Naive thymus-derived CD4-positive, alpha-beta T cell (primary cell): ENCODE measurements around the gene TRPM5. TPM values are rescaled to one million over a fixed set of nuclear protein-coding genes. Genes with fewer than 3 reads are reported as not detected.

Source experiments
- ATAC-seq: fragments of 150-1000 bp; cut with Tn5 transposase; 2 replicates; pipeline ENCODE4 v1.10.0; 2021; ENCODE audit warnings: mild to moderate bottlenecking, moderate library complexity
- CTCF ChIA-PET: fragments of 350-600 bp; sonication (Branson Sonifier 250); formaldehyde crosslinking; loops from one replicate; lab custom pipeline; 2021; ENCODE audit warnings: antibody characterized with exemption; lab: Charles Lee
- POLR2A ChIA-PET: fragments of 350-600 bp; sonication (Branson Sonifier 250); formaldehyde crosslinking; loops from one replicate; lab custom pipeline; 2021; ENCODE audit warnings: antibody characterized with exemption, inconsistent platforms; lab: Charles Lee
- DNase-seq, 9 donors: peaks; one replicate each; pipeline versions ENCODE4 v3.0.0 to v3.0.0-alpha.2; 2020 to 2022; ENCODE audit warnings: mixed read lengths in 1 of 9
- H3K27ac ChIP-seq: one replicate; pipeline ENCODE4 v1.7.0; 2013; ENCODE audit warnings: mild to moderate bottlenecking, low read depth, low read length, moderate library complexity
- H3K27me3 ChIP-seq, 2 donors: one replicate each; pipeline ENCODE4 v1.7.0; 2013; ENCODE audit warnings: low read length in 2 of 2, mild to moderate bottlenecking in 2 of 2, moderate library complexity in 2 of 2; ENCODE audit not compliant: control insufficient read depth in 2 of 2, insufficient read depth in 2 of 2
- H3K36me3 ChIP-seq, 3 experiments: 1 replicate in 2 of 3; 2 replicates in 1 of 3; pipeline ENCODE4 v1.7.0; 2013; ENCODE audit warnings: low read length in 3 of 3, mild to moderate bottlenecking in 3 of 3, moderate library complexity in 1 of 3; ENCODE audit not compliant: insufficient read depth in 3 of 3, control insufficient read depth in 2 of 3
- H3K4me1 ChIP-seq, 2 donors: one replicate each; pipeline ENCODE4 v1.7.0; 2013; ENCODE audit warnings: low read length in 2 of 2, mild to moderate bottlenecking in 2 of 2, moderate library complexity in 1 of 2; ENCODE audit not compliant: control insufficient read depth in 2 of 2, insufficient read depth in 2 of 2
- H3K4me3 ChIP-seq: 2 replicates; pipeline ENCODE4 v1.7.0; 2013; ENCODE audit warnings: mild to moderate bottlenecking, low read length
- H3K9me3 ChIP-seq, 3 experiments: 1 replicate in 2 of 3; 2 replicates in 1 of 3; pipeline ENCODE4 v1.7.0; 2013; ENCODE audit warnings: low read length in 3 of 3; ENCODE audit not compliant: control insufficient read depth in 2 of 3
- H3K27ac Mint-ChIP-seq, 9 donors: one replicate each; pipeline ENCODE4 v1.8.0; 2020 to 2022; ENCODE audit warnings: mixed read lengths in 9 of 9, mild to moderate bottlenecking in 8 of 9, moderate library complexity in 5 of 9, inconsistent platforms in 2 of 9
- H3K27me3 Mint-ChIP-seq, 5 donors: one replicate each; pipeline ENCODE4 v1.8.0; 2021 to 2022; ENCODE audit warnings: mixed read lengths in 5 of 5, mild to moderate bottlenecking in 1 of 5
- H3K36me3 Mint-ChIP-seq, 5 donors: one replicate each; pipeline ENCODE4 v1.8.0; 2020 to 2022; ENCODE audit warnings: mixed read lengths in 5 of 5, mild to moderate bottlenecking in 3 of 5, inconsistent platforms in 1 of 5
- H3K4me1 Mint-ChIP-seq, 7 donors: one replicate each; pipeline ENCODE4 v1.8.0; 2020 to 2022; ENCODE audit warnings: mixed read lengths in 7 of 7, mild to moderate bottlenecking in 3 of 7, inconsistent platforms in 1 of 7
- H3K4me3 Mint-ChIP-seq, 10 donors: one replicate each; pipeline ENCODE4 v1.8.0; 2020 to 2022; ENCODE audit warnings: mild to moderate bottlenecking in 10 of 10, mixed read lengths in 10 of 10, moderate library complexity in 6 of 10, inconsistent platforms in 2 of 10
- H3K9me3 Mint-ChIP-seq, 11 donors: one replicate each; pipeline ENCODE4 v1.8.0; 2020 to 2022; ENCODE audit warnings: mixed read lengths in 11 of 11, mild to moderate bottlenecking in 4 of 11, inconsistent platforms in 1 of 11, moderate library complexity in 1 of 11
- intact Hi-C, 2 donors: fragments of 100-400 bp; cut with micrococcal nuclease; formaldehyde crosslinking; loops; one replicate each; pipeline ENCODE4 v1.15.1; 2023
- polyA plus RNA-seq, 2 donors: library from polyadenylated mRNA; unstranded; fragments of 300-500 nt; fragmentation: Illumina TruSeq; gene quantifications; one replicate each; pipeline ENCODE4 v1.2.3, GENCODE V29; 2021
- total RNA-seq, 6 experiments: library from RNA in 5 of 6; stranded (reverse) in 5 of 6; gene quantifications; 1 replicate in 5 of 6; 2 replicates in 1 of 6; pipeline ENCODE4 v1.2.3 and lab custom pipeline; 2021 to 2026

The TRPM5 gene
- total and polyA plus RNA-seq, 7 experiments from 2014 or later = 0.05 to 1.1 (median 0.63) TPM; not detected in 1

GRCh38 chr11:2447253-2447950 lies 3.1 kb upstream of the TRPM5 start:
- no peaks in the 10 kb centered on the region for H3K9me3 ChIP-seq
- peak overlapping the region; percentile 93 to 99 (median 96) for H3K4me3 Mint-ChIP-seq
- H3K4me1 Mint-ChIP-seq = peaks cover 18 to 45% (median 35%) of the 10 kb centered on the region in 7 donors
- ATAC-seq (no peak), DNase-seq (no peak)
- H3K4me1 ChIP-seq = peaks cover 22 to 51% of the 10 kb centered on the region in 2 donors
- H3K36me3 Mint-ChIP-seq = peaks cover 0 to 8% (median 0%) of the 10 kb centered on the region in 5 donors
- peaks cover 0 to 16% (median 0%) of the 10 kb centered on the region in 5 donors for H3K27me3 Mint-ChIP-seq
- intact Hi-C loops = loop anchor here (2.0 to 5.0 kb wide), 5 partner anchors 19 to 975 kb away; partner anchors contain the start of genes CD81 (in 1 of the 2) and CDKN1C (in 1 of the 2)
- H3K4me3 ChIP-seq = peak overlapping the region; percentile 71
- peaks cover 0 to 10% (median 0%) of the 10 kb centered on the region in 3 experiments for H3K36me3 ChIP-seq
- POLR2A ChIA-PET = interaction anchor here (0.6 to 1.5 kb wide), 3 partner anchors 27 to 443 kb away, joined by 3 read pairs; no protein-coding TSS in a partner anchor
- no peaks in the 10 kb centered on the region for H3K27me3 ChIP-seq
- H3K27ac Mint-ChIP-seq = peak overlapping the region; percentile 78 to 95 (median 89)
- H3K27ac ChIP-seq = peak overlapping the region; percentile 52
- CTCF ChIA-PET = interaction anchor here (0.6 kb wide), 1 partner anchor 30 kb away, joined by 3 read pairs; no protein-coding TSS in a partner anchor
- H3K9me3 Mint-ChIP-seq = peaks cover 0 to 2% (median 0%) of the 10 kb centered on the region in 11 donors

GRCh38 chr11:2446590-2447252 lies 2.4 kb upstream of the TRPM5 start:
- Mint-ChIP-seq H3K9me3 (peaks cover 0 to 2% (median 0%) of the 10 kb centered on the region in 11 donors), H3K4me1 (peaks cover 18 to 52% (median 41%) of the 10 kb centered on the region in 7 donors), H3K36me3 (peaks cover 0 to 8% (median 0%) of the 10 kb centered on the region in 5 donors), H3K27ac (peak overlapping the region; percentile 78 to 95 (median 89)), H3K4me3 (peak overlapping the region; percentile 93 to 99 (median 96)), H3K27me3 (peaks cover 0 to 20% (median 0%) of the 10 kb centered on the region in 5 donors)
- POLR2A ChIA-PET = interaction anchor here (0.6 to 1.5 kb wide), 4 partner anchors 21 to 932 kb away, joined by 3 to 6 read pairs (median 4); no protein-coding TSS in a partner anchor
- intact Hi-C loops = loop anchor here (2.0 to 5.0 kb wide), 5 partner anchors 20 to 976 kb away; partner anchors contain the start of genes CD81 (in 1 of the 2) and CDKN1C (in 1 of the 2)
- Histone ChIP-seq H3K36me3 (peaks cover 0 to 10% (median 0%) of the 10 kb centered on the region in 3 experiments), H3K9me3 (no peaks in the 10 kb centered on the region), H3K4me1 (peaks cover 22 to 56% of the 10 kb centered on the region in 2 donors), H3K27me3 (no peaks in the 10 kb centered on the region), H3K27ac (peak overlapping the region; percentile 52), H3K4me3 (peak overlapping the region; percentile 71)
- CTCF ChIA-PET = interaction anchor here (1.3 to 1.4 kb wide), 2 partner anchors 21 to 22 kb away, joined by 3 to 4 read pairs; no protein-coding TSS in a partner anchor
- DNase-seq (peak in 3 of 9 donors; percentile 20 to 32 (median 30)), ATAC-seq (no peak)

GRCh38 chr11:2445746-2446551 lies 1.6 kb upstream of the TRPM5 start:
- no peaks in the 10 kb centered on the region for H3K9me3 ChIP-seq
- H3K27ac ChIP-seq = peak overlapping the region; percentile 52
- ChIA-PET CTCF (interaction anchor here (0.8 to 1.5 kb wide), 4 partner anchors 22 to 442 kb away, joined by 3 to 4 read pairs (median 4); no protein-coding TSS in a partner anchor), POLR2A (interaction anchor here (0.6 to 2.0 kb wide), 8 partner anchors 19 to 932 kb away, joined by 3 to 7 read pairs (median 4); partner anchors contain the start of gene TSSC4)
- peak overlapping the region in 8 of 9 donors; percentile 78 to 92 (median 90) for H3K27ac Mint-ChIP-seq
- ATAC-seq (no peak), DNase-seq (peak in 2 of 9 donors; percentile 8 to 32)
- H3K27me3 ChIP-seq = no peaks in the 10 kb centered on the region
- peaks cover 0 to 20% (median 0%) of the 10 kb centered on the region in 5 donors for H3K27me3 Mint-ChIP-seq
- H3K4me1 ChIP-seq = peaks cover 22 to 56% of the 10 kb centered on the region in 2 donors
- intact Hi-C loops = loop anchor here (1.0 to 5.0 kb wide), 7 partner anchors 21 to 977 kb away; partner anchors contain the start of genes CARS1 (in 1 of the 2), CD81 (in 1 of the 2), CDKN1C (in 1 of the 2) and TSSC4 (in 1 of the 2)
- H3K4me1 Mint-ChIP-seq = peaks cover 18 to 53% (median 41%) of the 10 kb centered on the region in 7 donors
- H3K4me3 ChIP-seq = peak overlapping the region; percentile 71
- peaks cover 0 to 6% (median 0%) of the 10 kb centered on the region in 5 donors for H3K36me3 Mint-ChIP-seq
- peak overlapping the region; percentile 93 to 99 (median 96) for H3K4me3 Mint-ChIP-seq
- peaks cover 0 to 2% (median 0%) of the 10 kb centered on the region in 11 donors for H3K9me3 Mint-ChIP-seq
- peaks cover 0 to 10% (median 0%) of the 10 kb centered on the region in 3 experiments for H3K36me3 ChIP-seq

GRCh38 chr11:2444821-2445745 lies 769 bp upstream of the TRPM5 start, which contains the start of gene KCNQ1:
Gene KCNQ1, plus strand, starts transcription at chr11:2445008. Its CDS starts 91 bp downstream, at chr11:2445099.
- ChIA-PET CTCF (interaction anchor here (0.8 to 1.6 kb wide), 5 partner anchors 20 to 443 kb away, joined by 3 to 4 read pairs (median 3); no protein-coding TSS in a partner anchor), POLR2A (interaction anchor here (0.7 to 2.0 kb wide), 6 partner anchors 20 to 87 kb away, joined by 3 to 7 read pairs (median 4); partner anchors contain the start of gene TSSC4)
- Mint-ChIP-seq H3K4me3 (peak within 1 kb of the TSS; percentile 93 to 99 (median 96)), H3K27me3 (peaks cover 0 to 20% (median 0%) of the 10 kb centered on the region in 5 donors), H3K4me1 (peaks cover 22 to 53% (median 41%) of the 10 kb centered on the region in 7 donors), H3K36me3 (peaks cover 0 to 3% (median 0%) of the 10 kb centered on the region in 5 donors), H3K27ac (peak within 1 kb of the TSS; percentile 73 to 92 (median 89)), H3K9me3 (peaks cover 0 to 2% (median 0%) of the 10 kb centered on the region in 11 donors)
- ATAC-seq = peak; percentile 74
- Histone ChIP-seq H3K4me1 (peaks cover 22 to 56% of the 10 kb centered on the region in 2 donors), H3K4me3 (peak within 1 kb of the TSS; percentile 71), H3K36me3 (peaks cover 0 to 6% (median 0%) of the 10 kb centered on the region in 3 experiments), H3K9me3 (no peaks in the 10 kb centered on the region), H3K27ac (peak within 1 kb of the TSS; percentile 52), H3K27me3 (no peaks in the 10 kb centered on the region)
- intact Hi-C loops = loop anchor here (1.0 to 5.0 kb wide), 8 partner anchors 22 to 612 kb away; partner anchors contain the start of genes CDKN1C (in 2 of the 2), TSSC4 (in 2 of the 2), CARS1 (in 1 of the 2) and NAP1L4 (in 1 of the 2)
- DNase-seq = peak in 8 of 9 donors; percentile 26 to 75 (median 46)
